NB4 (cell line): ENCODE measurements around the gene CACNA2D3.

Experiments used
- CTCF ChIP-seq: IDR thresholded peaks from one replicate; pipeline ENCODE4 v1.5.1; 2012; ENCODE audit warnings: low read depth, low read length
- POLR2A ChIP-seq: IDR thresholded peaks from 2 replicates; pipeline ENCODE4 v1.6.1; 2011; ENCODE audit warnings: mild to moderate bottlenecking; ENCODE audit not compliant: insufficient read length; ENCODE audit errors: extremely low read depth

- TF ChIP-seq CTCF (no peak), POLR2A (no peak)
These were observed 233.4 kb downstream of the CACNA2D3 start for GRCh38 chr3:54355800-54356199.
